Neuron (in vitro differentiated cells): ENCODE measurements around the gene ANXA9.

Source experiments
- H2AFZ ChIP-seq: one replicate; pipeline ENCODE4 v1.6.1; 2013; ENCODE audit warnings: low read depth, mild to moderate bottlenecking, inconsistent platforms, low read length, moderate library complexity
- H3K27me3 ChIP-seq: one replicate; pipeline ENCODE4 v1.6.1; 2013; ENCODE audit warnings: low read length; ENCODE audit not compliant: insufficient read depth
- H3K36me3 ChIP-seq: one replicate; pipeline ENCODE4 v1.6.1; 2013; ENCODE audit warnings: low read length; ENCODE audit not compliant: insufficient read depth
- H3K4me1 ChIP-seq: one replicate; pipeline ENCODE4 v1.6.1; 2013; ENCODE audit warnings: low read length; ENCODE audit not compliant: insufficient read depth
- H3K4me3 ChIP-seq: 2 replicates; pipeline ENCODE4 v1.5.1; 2013; ENCODE audit warnings: mild to moderate bottlenecking, low read length, moderate library complexity
- H3K9me3 ChIP-seq: one replicate; pipeline ENCODE4 v1.6.1; 2013; ENCODE audit warnings: low read length

ANXA9 gene

GRCh38 chr1:151002051-151002450, 20.0 kb downstream of the ANXA9 start:
- no peaks in the 10 kb centered on the region for H3K9me3 ChIP-seq
- no peak overlapping the region for H2AFZ ChIP-seq
- no peaks in the 10 kb centered on the region for H3K27me3 ChIP-seq
- H3K4me1 ChIP-seq: peaks cover 19% of the 10 kb centered on the region
- no peak overlapping the region for H3K4me3 ChIP-seq
- H3K36me3 ChIP-seq: peaks cover 26% of the 10 kb centered on the region

- Histone ChIP-seq H3K4me3 (no peak overlapping the region), H2AFZ (no peak overlapping the region), H3K4me1 (peaks cover 23% of the 10 kb centered on the region), H3K9me3 (no peaks in the 10 kb centered on the region), H3K27me3 (no peaks in the 10 kb centered on the region), H3K36me3 (peaks cover 21% of the 10 kb centered on the region)
Observed at GRCh38 chr1:151002611-151003010, 20.5 kb downstream of the ANXA9 start.

- Histone ChIP-seq H3K36me3 (peaks cover 20% of the 10 kb centered on the region), H3K4me3 (no peak overlapping the region), H3K27me3 (no peaks in the 10 kb centered on the region), H3K9me3 (no peaks in the 10 kb centered on the region), H3K4me1 (peaks cover 27% of the 10 kb centered on the region), H2AFZ (no peak overlapping the region)
Observed at GRCh38 chr1:151003180-151003579, 21.1 kb downstream of the ANXA9 start.

- peak overlapping the region; percentile 88 for H2AFZ ChIP-seq
- H3K4me1 ChIP-seq: peaks cover 37% of the 10 kb centered on the region
- no peaks in the 10 kb centered on the region for H3K27me3 ChIP-seq
Observed at GRCh38 chr1:151005729-151006319, 23.7 kb downstream of the ANXA9 start.

GRCh38 chr1:151006327-151007052, 24.4 kb downstream of the ANXA9 start, which contains the start of gene MINDY1:
MINDY1 (minus strand) TSS chr1:151006902; CDS start chr1:151002617, 4,285 bp downstream.
- Histone ChIP-seq H2AFZ (peak within 1 kb of the TSS; percentile 88), H3K4me1 (peaks cover 37% of the 10 kb centered on the region), H3K36me3 (peaks cover 5% of the 10 kb centered on the region), H3K4me3 (peak within 1 kb of the TSS; percentile 79), H3K27me3 (no peaks in the 10 kb centered on the region), H3K9me3 (no peaks in the 10 kb centered on the region)

More at GRCh38 chr1:151005729-151006319, 23.7 kb downstream of the ANXA9 start:
- no peaks in the 10 kb centered on the region for H3K9me3 ChIP-seq
- peak overlapping the region; percentile 61 for H3K4me3 ChIP-seq
- H3K36me3 ChIP-seq: peaks cover 5% of the 10 kb centered on the region

GRCh38 chr1:151007853-151008243, 25.8 kb downstream of the ANXA9 start:
- H3K4me3 ChIP-seq: peak overlapping the region; percentile 79
- peak overlapping the region; percentile 50 for H2AFZ ChIP-seq
- H3K27me3 ChIP-seq: no peaks in the 10 kb centered on the region
- peaks cover 39% of the 10 kb centered on the region for H3K4me1 ChIP-seq
- H3K9me3 ChIP-seq: no peaks in the 10 kb centered on the region
- no peaks in the 10 kb centered on the region for H3K36me3 ChIP-seq

GRCh38 chr1:151008244-151009205, 26.4 kb downstream of the ANXA9 start, which contains the start of gene PRUNE1:
PRUNE1 (plus strand) TSS chr1:151008449; CDS start chr1:151008633, 184 bp downstream.
- peak within 1 kb of the TSS; percentile 79 for H3K4me3 ChIP-seq
- H3K9me3 ChIP-seq: no peaks in the 10 kb centered on the region
- peak within 1 kb of the TSS; percentile 51 for H2AFZ ChIP-seq
- H3K27me3 ChIP-seq: no peaks in the 10 kb centered on the region
- no peaks in the 10 kb centered on the region for H3K36me3 ChIP-seq
- H3K4me1 ChIP-seq: peaks cover 46% of the 10 kb centered on the region

- Histone ChIP-seq H3K4me3 (peak overlapping the region; percentile 79), H3K36me3 (no peaks in the 10 kb centered on the region), H3K9me3 (no peaks in the 10 kb centered on the region), H3K4me1 (peaks cover 47% of the 10 kb centered on the region), H2AFZ (peak overlapping the region; percentile 51), H3K27me3 (no peaks in the 10 kb centered on the region)
Observed at GRCh38 chr1:151009206-151009587, 27.1 kb downstream of the ANXA9 start.

GRCh38 chr1:151009674-151010345, 27.7 kb downstream of the ANXA9 start:
- H3K27me3 ChIP-seq: no peaks in the 10 kb centered on the region
- no peaks in the 10 kb centered on the region for H3K36me3 ChIP-seq
- no peaks in the 10 kb centered on the region for H3K9me3 ChIP-seq
- no peak overlapping the region for H3K4me3 ChIP-seq
- peaks cover 43% of the 10 kb centered on the region for H3K4me1 ChIP-seq
- no peak overlapping the region for H2AFZ ChIP-seq

GRCh38 chr1:151010346-151010726, 28.2 kb downstream of the ANXA9 start:
- Histone ChIP-seq H3K9me3 (no peaks in the 10 kb centered on the region), H3K4me3 (no peak overlapping the region), H3K27me3 (no peaks in the 10 kb centered on the region), H2AFZ (no peak overlapping the region), H3K4me1 (peaks cover 41% of the 10 kb centered on the region), H3K36me3 (no peaks in the 10 kb centered on the region)

- Histone ChIP-seq H3K27me3 (no peaks in the 10 kb centered on the region), H2AFZ (no peak overlapping the region), H3K36me3 (no peaks in the 10 kb centered on the region), H3K4me3 (no peak overlapping the region), H3K4me1 (peaks cover 31% of the 10 kb centered on the region), H3K9me3 (no peaks in the 10 kb centered on the region)
Observed at GRCh38 chr1:151011154-151011850, 29.2 kb downstream of the ANXA9 start.
